GM23338 (cell line): ENCODE measurements around the gene EVI5.

Experiments used
- EZH2 ChIP-seq: fragments of 200-600 bp; sonication (generic); IDR thresholded peaks from one replicate; pipeline ENCODE4 v1.8.0; 2017; ENCODE audit warnings: antibody characterized with exemption, mild to moderate bottlenecking, low read depth; ENCODE audit not compliant: unreplicated experiment
- EZH2phosphoT487 ChIP-seq: fragments of 200-600 bp; sonication (generic); IDR thresholded peaks from one replicate; pipeline ENCODE4 v1.8.1; 2018; ENCODE audit warnings: antibody characterized with exemption; ENCODE audit not compliant: unreplicated experiment
- NANOG ChIP-seq: IDR thresholded peaks from 2 replicates; pipeline ENCODE4 v1.6.1; 2016; ENCODE audit warnings: antibody characterized with exemption, borderline replicate concordance
- TF ChIP-seq, protein P1 (sequence below), 2 experiments: fragments of 200-600 bp in 1 of 2; sonication (generic) in 1 of 2; conservative IDR thresholded peaks; 2 replicates each; pipeline versions ENCODE4 v1.5.1 to v1.6.1; 2016 to 2017; ENCODE audit warnings: antibody characterized with exemption in 2 of 2, low read depth in 2 of 2, mild to moderate bottlenecking in 2 of 2, moderate library complexity in 1 of 2

- TF ChIP-seq, protein P1, sequence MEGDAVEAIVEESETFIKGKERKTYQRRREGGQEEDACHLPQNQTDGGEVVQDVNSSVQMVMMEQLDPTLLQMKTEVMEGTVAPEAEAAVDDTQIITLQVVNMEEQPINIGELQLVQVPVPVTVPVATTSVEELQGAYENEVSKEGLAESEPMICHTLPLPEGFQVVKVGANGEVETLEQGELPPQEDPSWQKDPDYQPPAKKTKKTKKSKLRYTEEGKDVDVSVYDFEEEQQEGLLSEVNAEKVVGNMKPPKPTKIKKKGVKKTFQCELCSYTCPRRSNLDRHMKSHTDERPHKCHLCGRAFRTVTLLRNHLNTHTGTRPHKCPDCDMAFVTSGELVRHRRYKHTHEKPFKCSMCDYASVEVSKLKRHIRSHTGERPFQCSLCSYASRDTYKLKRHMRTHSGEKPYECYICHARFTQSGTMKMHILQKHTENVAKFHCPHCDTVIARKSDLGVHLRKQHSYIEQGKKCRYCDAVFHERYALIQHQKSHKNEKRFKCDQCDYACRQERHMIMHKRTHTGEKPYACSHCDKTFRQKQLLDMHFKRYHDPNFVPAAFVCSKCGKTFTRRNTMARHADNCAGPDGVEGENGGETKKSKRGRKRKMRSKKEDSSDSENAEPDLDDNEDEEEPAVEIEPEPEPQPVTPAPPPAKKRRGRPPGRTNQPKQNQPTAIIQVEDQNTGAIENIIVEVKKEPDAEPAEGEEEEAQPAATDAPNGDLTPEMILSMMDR (conservative IDR thresholded peaks at IDR 0.05; ENCODE audit: low read depth in 2 of 2): no peak
- TF ChIP-seq EZH2: no peak
- no peak for TF ChIP-seq NANOG
- TF ChIP-seq EZH2phosphoT487: no peak
These were observed 197.5 kb downstream of the EVI5 start for GRCh38 chr1:92587445-92587844.
